Measurements from ENCODE around the gene PKN3. TPM values are rescaled to one million over a fixed set of nuclear protein-coding genes. Genes with fewer than 3 reads are reported as not detected.

The PKN3 gene
- total and polyA plus RNA-seq, 2 donors (not counting 1 experiment from before 2014, with no cell fraction given) = 1.4 to 3.7 TPM

GRCh38 chr9:128694344-128694743 is 8.0 kb upstream of the PKN3 start:
- DNase-seq (no peak), ATAC-seq (ENCODE audit: low read depth) (no peak)
- Histone ChIP-seq H3K9me3 (ENCODE audit: control extremely low read depth in 1 of 3, control insufficient read depth in 2 of 3, insufficient read depth in 1 of 3, low read length in 2 of 3) (no peaks in the 10 kb centered on the region), H4K20me1 (ENCODE audit: control insufficient read depth, insufficient read depth, low read length, poor library complexity, severe bottlenecking) (peaks cover 32% of the 10 kb centered on the region), H3K36me3 (replicated peaks in 1 of 2; ENCODE audit: control extremely low read depth in 1 of 2, control insufficient read depth in 1 of 2, extremely low read depth in 1 of 2, insufficient read depth in 2 of 2, low read length in 1 of 2) (peaks cover 15 to 51% of the 10 kb centered on the region in 2 experiments), H3K27ac (ENCODE audit: low read length in 2 of 2) (peak overlapping the region in 1 of 2 donors; percentile 17), H3K4me2 (replicated peaks; ENCODE audit: low read depth, low read length, poor library complexity, severe bottlenecking) (no peak overlapping the region), H3K9ac (ENCODE audit: low read length) (no peak overlapping the region), H3K4me1 (ENCODE audit: control insufficient read depth in 2 of 2, insufficient read depth in 2 of 2, low read length in 2 of 2) (peaks cover 13% of the 10 kb centered on the region in 2 donors), H3K79me2 (ENCODE audit: control insufficient read depth, insufficient read depth, low read length) (peaks cover 36% of the 10 kb centered on the region), H3K27me3 (replicated peaks in 1 of 4; ENCODE audit: control extremely low read depth in 1 of 4, control insufficient read depth in 3 of 4, insufficient read depth in 4 of 4, low read length in 3 of 4) (no peaks in the 10 kb centered on the region), H2AFZ (ENCODE audit: insufficient read depth, low read depth, low read length, poor library complexity, severe bottlenecking) (no peak overlapping the region), H3K4me3 (ENCODE audit: control extremely low read depth in 1 of 5, extremely low read depth in 1 of 5, insufficient read depth in 1 of 5, low read depth in 2 of 5, low read length in 4 of 5) (no peak overlapping the region)
- Mint-ChIP-seq H3K4me3 (no peak overlapping the region), H3K9me3 (ENCODE audit: insufficient read depth) (no peaks in the 10 kb centered on the region), H3K27me3 (no peaks in the 10 kb centered on the region), H3K4me1 (peaks cover 22% of the 10 kb centered on the region), H3K27ac (peak overlapping the region; percentile 20)
- TF ChIP-seq EZH2 (IDR thresholded peaks at IDR 0.05; ENCODE audit: borderline replicate concordance, insufficient read depth, low read depth, low read length, poor library complexity, severe bottlenecking) (no peak), CTCF (IDR thresholded peaks at IDR 0.05) (no peak)
- no CpG with 5 or more reads among the region's 6 CpGs for WGBS (ENCODE audit: insufficient coverage)
- ChIA-PET CTCF (interaction anchor here (1.2 kb wide), 1 partner anchor 8 kb away, joined by 4 read pairs; the partner anchor contains the start of gene PKN3), POLR2A (no interaction called here)
- intact Hi-C loops (cut with micrococcal nuclease) = no loop called here

GRCh38 chr9:128696923-128697707 is 5.2 kb upstream of the PKN3 start:
- DNase-seq (no peak), ATAC-seq (ENCODE audit: low read depth) (no peak)
- H3K27ac ChIP-seq (ENCODE audit: low read length in 2 of 2) = no peak overlapping the region
- TF ChIP-seq EZH2 (IDR thresholded peaks at IDR 0.05; ENCODE audit: borderline replicate concordance, insufficient read depth, low read depth, low read length, poor library complexity, severe bottlenecking) (no peak), CTCF (IDR thresholded peaks at IDR 0.05) (no peak)
- POLR2A ChIA-PET = interaction anchor here (0.5 to 0.6 kb wide), 2 partner anchors 52 to 237 kb away, joined by 3 to 5 read pairs; no protein-coding TSS in a partner anchor
- Mint-ChIP-seq H3K4me1 (peaks cover 12% of the 10 kb centered on the region), H3K4me3 (no peak overlapping the region), H3K27ac (no peak overlapping the region), H3K27me3 (no peaks in the 10 kb centered on the region), H3K9me3 (ENCODE audit: insufficient read depth) (no peaks in the 10 kb centered on the region)
- H3K4me2 ChIP-seq (replicated peaks; ENCODE audit: low read depth, low read length, poor library complexity, severe bottlenecking) = no peak overlapping the region
- no peaks in the 10 kb centered on the region for H3K27me3 ChIP-seq (replicated peaks in 1 of 4; ENCODE audit: control extremely low read depth in 1 of 4, control insufficient read depth in 3 of 4, insufficient read depth in 4 of 4, low read length in 3 of 4)
- H3K4me3 ChIP-seq (ENCODE audit: control extremely low read depth in 1 of 5, extremely low read depth in 1 of 5, insufficient read depth in 1 of 5, low read depth in 2 of 5, low read length in 4 of 5) = no peak overlapping the region
- H4K20me1 ChIP-seq (ENCODE audit: control insufficient read depth, insufficient read depth, low read length, poor library complexity, severe bottlenecking) = peaks cover 10% of the 10 kb centered on the region
- peaks cover 12 to 38% of the 10 kb centered on the region in 2 experiments for H3K36me3 ChIP-seq (replicated peaks in 1 of 2; ENCODE audit: control extremely low read depth in 1 of 2, control insufficient read depth in 1 of 2, extremely low read depth in 1 of 2, insufficient read depth in 2 of 2, low read length in 1 of 2)
- H3K79me2 ChIP-seq (ENCODE audit: control insufficient read depth, insufficient read depth, low read length) = peaks cover 14% of the 10 kb centered on the region
- H3K9me3 ChIP-seq (ENCODE audit: control extremely low read depth in 1 of 3, control insufficient read depth in 2 of 3, insufficient read depth in 1 of 3, low read length in 2 of 3) = no peaks in the 10 kb centered on the region
- H2AFZ ChIP-seq (ENCODE audit: insufficient read depth, low read depth, low read length, poor library complexity, severe bottlenecking) = no peak overlapping the region
- intact Hi-C loops (cut with micrococcal nuclease) = no loop called here
- WGBS (ENCODE audit: insufficient coverage) = 87% methylated on average over 3 of the region's 8 CpGs
- CTCF ChIA-PET = interaction anchor here (0.6 to 1.4 kb wide), 2 partner anchors 9 to 423 kb away, joined by 3 read pairs; no protein-coding TSS in a partner anchor
- H3K4me1 ChIP-seq (ENCODE audit: control insufficient read depth in 2 of 2, insufficient read depth in 2 of 2, low read length in 2 of 2) = peaks cover 8 to 9% of the 10 kb centered on the region in 2 donors
- H3K9ac ChIP-seq (ENCODE audit: low read length) = no peak overlapping the region
